Measurements from ENCODE around the gene SMIM35. TPM values are rescaled to one million over a fixed set of nuclear protein-coding genes. Genes with fewer than 3 reads are reported as not detected.

SMIM35 gene
- total and polyA plus RNA-seq, 2 donors (not counting 3 experiments of a cell fraction or from before 2014, with no cell fraction given) = not detected

- Histone ChIP-seq H3K79me2 (ENCODE audit: control insufficient read depth, insufficient read depth, low read length) (no peaks in the 10 kb centered on the region), H3K9ac (replicated peaks; ENCODE audit: extremely low read depth, insufficient read depth, low read length) (no peak overlapping the region), H3K9me3 (replicated peaks; ENCODE audit: control insufficient read depth, insufficient read depth, low read length) (no peaks in the 10 kb centered on the region), H3K27ac (ENCODE audit: insufficient read depth, low read depth, low read length) (no peak overlapping the region), H3K4me1 (ENCODE audit: control insufficient read depth, extremely low read depth, insufficient read depth, low read length) (no peaks in the 10 kb centered on the region), H3K4me3 (replicated peaks in 1 of 3; ENCODE audit: insufficient read depth in 1 of 3, low read depth in 1 of 3, low read length in 3 of 3) (no peak overlapping the region), H3K27me3 (ENCODE audit: control insufficient read depth in 2 of 2, insufficient read depth in 2 of 2, low read length in 2 of 2) (no peaks in the 10 kb centered on the region), H4K20me1 (replicated peaks; ENCODE audit: control insufficient read depth, extremely low read depth, insufficient read depth, low read length) (no peaks in the 10 kb centered on the region), H3K9me1 (replicated peaks; ENCODE audit: control insufficient read depth, extremely low read depth, insufficient read depth, low read length) (no peaks in the 10 kb centered on the region), H3K4me2 (ENCODE audit: insufficient read depth, low read length) (no peak overlapping the region), H2AFZ (ENCODE audit: low read depth, low read length) (no peak overlapping the region), H3K36me3 (ENCODE audit: control insufficient read depth in 2 of 2, extremely low read depth in 1 of 2, insufficient read depth in 2 of 2, low read length in 2 of 2) (no peaks in the 10 kb centered on the region)
- dilution Hi-C loops (cut with MboI; ENCODE audit: extremely low pct_ligation_motif_present, low sequenced_read_pairs) = no loop called here
- intact Hi-C loops (cut with micrococcal nuclease) = loop anchor here (10.0 kb wide), 1 partner anchor 55 kb away; no protein-coding TSS in a partner anchor
- TF ChIP-seq POLR2AphosphoS5 (IDR thresholded peaks at IDR 0.05; ENCODE audit: insufficient read depth, low read depth, low read length) = no peak
- TF ChIP-seq FOS (IDR thresholded peaks at IDR 0.05; ENCODE audit: borderline replicate concordance, insufficient read depth, low read length) = no peak
- no peak for TF ChIP-seq MYC (IDR thresholded peaks at IDR 0.05; ENCODE audit: low read depth, low read length)
- no peak for TF ChIP-seq EZH2 (IDR thresholded peaks at IDR 0.05; ENCODE audit: borderline replicate concordance, low read depth, low read length, severe bottlenecking)
- no peak for TF ChIP-seq MAX (IDR thresholded peaks at IDR 0.05; ENCODE audit: insufficient read depth, insufficient read length)
- ChIA-PET CTCF (no interaction called here), POLR2A (no interaction called here)
- no peak for FAIRE-seq
- DNase-seq (ENCODE audit: low read depth, low spot score) = no peak
- BruUV-seq (replicated peaks) = no TSS peak
Measured at GRCh38 chr11:118009864-118010737, 76.7 kb downstream of the SMIM35 start.

Data from endothelial cell of umbilical vein (primary cell).